IPS-20b (cell line): ENCODE data around the gene MS4A18.

Source experiments
- H3K27ac ChIP-seq: one replicate; pipeline ENCODE4 v1.5.1; 2013; ENCODE audit warnings: low read length
- H3K27me3 ChIP-seq: 2 replicates; pipeline ENCODE4 v1.6.1; 2013; ENCODE audit warnings: mild to moderate bottlenecking, low read length, inconsistent platforms; ENCODE audit not compliant: insufficient read depth
- H3K36me3 ChIP-seq: 2 replicates; pipeline ENCODE4 v1.6.1; 2013; ENCODE audit warnings: low read depth, mild to moderate bottlenecking, inconsistent platforms, low read length, moderate library complexity; ENCODE audit not compliant: insufficient read depth
- H3K4me1 ChIP-seq: 2 replicates; pipeline ENCODE4 v1.6.1; 2013; ENCODE audit warnings: mild to moderate bottlenecking, control low read depth, inconsistent platforms, low read length, moderate library complexity; ENCODE audit not compliant: insufficient read depth
- H3K4me3 ChIP-seq: 2 replicates; pipeline ENCODE4 v1.5.1; 2013; ENCODE audit warnings: mild to moderate bottlenecking, low read length, inconsistent platforms
- H3K9ac ChIP-seq: 2 replicates; pipeline ENCODE4 v1.6.1; 2013; ENCODE audit warnings: low read depth, mild to moderate bottlenecking, inconsistent platforms, low read length, moderate library complexity
- H3K9me3 ChIP-seq: 2 replicates; pipeline ENCODE4 v1.6.1; 2013; ENCODE audit warnings: mild to moderate bottlenecking, low read depth, low read length, inconsistent platforms; ENCODE audit not compliant: insufficient read depth

MS4A18 gene

GRCh38 chr11:60769811-60770210 is 45.3 kb downstream of the MS4A18 start:
- no peak overlapping the region for H3K27ac ChIP-seq
- H3K4me3 ChIP-seq = no peak overlapping the region
- no peak overlapping the region for H3K9ac ChIP-seq
- H3K9me3 ChIP-seq = no peaks in the 10 kb centered on the region
- H3K27me3 ChIP-seq = peaks cover 24% of the 10 kb centered on the region
- H3K4me1 ChIP-seq = no peaks in the 10 kb centered on the region; the same call in 1 of the 2 replicates
- H3K36me3 ChIP-seq = no peaks in the 10 kb centered on the region

GRCh38 chr11:60771146-60771545 is 46.6 kb downstream of the MS4A18 start:
- Histone ChIP-seq H3K9ac (no peak overlapping the region), H3K36me3 (no peaks in the 10 kb centered on the region), H3K4me3 (no peak overlapping the region), H3K27ac (no peak overlapping the region), H3K4me1 (no peaks in the 10 kb centered on the region), H3K9me3 (no peaks in the 10 kb centered on the region), H3K27me3 (peaks cover 24% of the 10 kb centered on the region)

- H3K27me3 ChIP-seq = peaks cover 17% of the 10 kb centered on the region
- no peaks in the 10 kb centered on the region for H3K9me3 ChIP-seq
- H3K27ac ChIP-seq = no peak overlapping the region
- no peaks in the 10 kb centered on the region for H3K4me1 ChIP-seq
- no peaks in the 10 kb centered on the region for H3K36me3 ChIP-seq
- H3K4me3 ChIP-seq = no peak overlapping the region
- H3K9ac ChIP-seq = no peak overlapping the region
These were observed 47.5 kb downstream of the MS4A18 start for GRCh38 chr11:60771879-60772525.

- Histone ChIP-seq H3K27me3 (peaks cover 10% of the 10 kb centered on the region), H3K36me3 (no peaks in the 10 kb centered on the region), H3K9ac (no peak overlapping the region), H3K4me3 (no peak overlapping the region), H3K27ac (no peak overlapping the region), H3K4me1 (no peaks in the 10 kb centered on the region), H3K9me3 (no peaks in the 10 kb centered on the region)
These were observed 48.1 kb downstream of the MS4A18 start for GRCh38 chr11:60772666-60773065.

DNA sequence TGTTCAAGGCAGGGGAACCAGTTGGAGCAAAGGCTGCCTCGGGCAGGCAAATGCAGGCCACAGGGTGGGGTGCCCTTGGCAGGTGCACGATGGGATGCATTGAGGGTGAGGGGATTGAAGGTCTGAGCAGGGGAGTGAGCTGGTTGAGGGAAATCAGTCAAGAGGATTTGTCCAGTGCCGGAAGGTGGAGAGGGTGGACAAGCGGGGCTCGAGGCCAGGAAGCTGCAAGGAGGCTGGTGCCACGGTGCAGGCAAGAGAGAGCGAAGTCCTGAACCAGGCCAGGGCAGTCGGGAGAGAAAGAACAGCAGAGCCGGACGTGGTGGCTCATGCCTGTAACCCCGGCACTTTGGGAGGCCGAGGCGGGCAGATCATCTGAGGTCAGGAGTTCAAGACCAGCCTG is 50.2 kb downstream of the MS4A18 start:
- Histone ChIP-seq H3K27ac (no peak overlapping the region), H3K4me3 (no peak overlapping the region), H3K27me3 (no peaks in the 10 kb centered on the region), H3K4me1 (no peaks in the 10 kb centered on the region), H3K9me3 (no peaks in the 10 kb centered on the region), H3K36me3 (no peaks in the 10 kb centered on the region), H3K9ac (no peak overlapping the region)

DNA sequence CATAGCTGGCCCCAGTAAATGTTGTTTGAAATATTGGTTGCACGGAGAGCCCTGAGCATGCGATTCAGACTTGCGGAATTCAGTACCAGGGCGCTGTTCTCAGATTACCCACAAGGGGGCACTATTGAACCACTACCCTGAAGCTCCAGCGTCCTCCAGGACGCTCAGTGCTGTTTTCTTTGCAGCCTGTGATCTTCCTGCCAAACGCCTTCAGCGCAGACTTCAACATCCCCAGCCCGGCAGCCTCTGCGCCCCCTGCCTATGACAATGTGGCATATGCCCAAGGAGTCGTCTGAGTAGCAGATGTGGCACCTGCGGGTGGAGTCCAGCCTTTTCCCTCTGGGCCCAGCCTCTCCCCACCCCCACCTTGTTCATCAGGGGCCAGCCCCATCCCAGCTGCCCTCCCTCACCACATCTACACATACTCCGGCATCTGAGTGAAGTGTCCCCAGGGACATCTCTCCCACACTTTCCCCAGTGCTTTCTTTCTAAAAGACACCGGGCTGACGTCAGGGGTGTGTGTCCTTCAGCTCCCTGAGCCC is 51.0 kb downstream of the MS4A18 start:
- no peak overlapping the region for H3K27ac ChIP-seq
- H3K36me3 ChIP-seq = no peaks in the 10 kb centered on the region
- no peak overlapping the region for H3K9ac ChIP-seq
- H3K4me1 ChIP-seq = no peaks in the 10 kb centered on the region
- no peak overlapping the region for H3K4me3 ChIP-seq
- H3K27me3 ChIP-seq = no peaks in the 10 kb centered on the region
- no peaks in the 10 kb centered on the region for H3K9me3 ChIP-seq

- Histone ChIP-seq H3K27me3 (no peaks in the 10 kb centered on the region), H3K9me3 (no peaks in the 10 kb centered on the region), H3K27ac (no peak overlapping the region), H3K4me1 (no peaks in the 10 kb centered on the region), H3K9ac (no peak overlapping the region), H3K4me3 (no peak overlapping the region), H3K36me3 (no peaks in the 10 kb centered on the region)
These were observed 51.6 kb downstream of the MS4A18 start for GRCh38 chr11:60776167-60776566.

DNA sequence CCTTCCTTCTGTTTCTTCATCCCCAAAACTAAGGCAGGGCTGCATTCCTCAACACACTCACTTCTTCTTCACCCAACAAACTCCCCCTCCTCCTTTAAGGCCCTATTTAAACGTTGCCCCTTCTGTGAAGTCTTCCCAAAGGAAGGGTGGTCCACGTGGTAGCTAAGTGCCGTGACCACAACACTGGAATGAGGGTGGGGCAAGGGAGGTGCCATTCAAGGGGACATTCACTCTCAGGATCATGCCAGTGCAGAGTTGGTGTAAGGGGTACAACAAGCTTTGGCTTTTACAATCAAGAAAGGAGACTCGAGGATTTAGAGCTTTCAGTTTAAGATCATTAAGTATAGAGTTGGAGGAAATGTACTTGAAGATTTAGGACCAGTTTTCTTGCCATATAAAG is 52.6 kb downstream of the MS4A18 start:
- Histone ChIP-seq H3K27me3 (no peaks in the 10 kb centered on the region), H3K4me3 (no peak overlapping the region), H3K9ac (no peak overlapping the region), H3K4me1 (no peaks in the 10 kb centered on the region), H3K9me3 (no peaks in the 10 kb centered on the region), H3K27ac (no peak overlapping the region), H3K36me3 (no peaks in the 10 kb centered on the region)

GRCh38 chr11:60777572-60777971 is 53.1 kb downstream of the MS4A18 start:
- no peak overlapping the region for H3K27ac ChIP-seq
- no peaks in the 10 kb centered on the region for H3K9me3 ChIP-seq
- H3K27me3 ChIP-seq = no peaks in the 10 kb centered on the region
- no peak overlapping the region for H3K9ac ChIP-seq
- H3K4me1 ChIP-seq = no peaks in the 10 kb centered on the region
- H3K36me3 ChIP-seq = no peaks in the 10 kb centered on the region
- H3K4me3 ChIP-seq = no peak overlapping the region

DNA sequence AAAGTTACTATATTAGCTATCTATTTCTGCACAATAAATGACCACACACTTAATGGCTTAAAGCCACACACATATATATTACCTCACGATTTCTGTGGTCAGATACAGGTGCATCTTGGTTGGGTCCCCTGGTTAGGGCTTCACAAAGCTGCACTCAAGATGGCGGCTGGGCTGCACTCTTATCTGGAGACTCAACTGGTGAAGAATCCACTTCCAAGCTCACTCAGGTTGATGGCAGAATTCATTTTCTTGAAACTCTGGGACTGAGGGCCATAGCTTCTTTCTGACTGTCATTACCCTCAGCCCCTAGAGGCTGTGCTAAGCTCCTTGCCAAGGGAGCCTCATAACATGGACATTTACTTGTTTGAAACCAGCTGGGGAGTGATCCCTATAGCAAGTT is 55.5 kb downstream of the MS4A18 start:
- Histone ChIP-seq H3K27ac (no peak overlapping the region), H3K4me3 (no peak overlapping the region), H3K9ac (no peak overlapping the region), H3K36me3 (no peaks in the 10 kb centered on the region), H3K9me3 (no peaks in the 10 kb centered on the region), H3K27me3 (no peaks in the 10 kb centered on the region), H3K4me1 (no peaks in the 10 kb centered on the region)

DNA sequence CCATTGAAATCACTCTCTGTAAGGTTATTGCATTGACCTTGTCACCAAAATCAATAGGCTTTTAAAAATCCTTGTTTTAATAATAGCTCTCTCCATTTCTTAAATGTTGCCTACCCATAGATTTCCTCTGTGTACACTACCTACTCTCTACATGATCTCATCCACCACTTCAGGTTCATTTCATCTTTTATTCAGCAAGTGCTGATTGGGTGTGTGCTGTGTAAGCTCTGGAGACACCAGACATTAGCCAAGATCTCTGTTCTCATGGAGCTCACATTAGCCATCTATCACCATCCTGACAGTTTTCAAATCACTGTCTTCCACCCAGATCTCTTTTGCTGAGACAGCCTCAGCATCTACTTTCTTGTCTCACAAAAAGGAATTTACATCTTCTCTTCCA is 56.3 kb downstream of the MS4A18 start:
- Histone ChIP-seq H3K27me3 (no peaks in the 10 kb centered on the region), H3K4me1 (no peaks in the 10 kb centered on the region), H3K4me3 (no peak overlapping the region), H3K27ac (no peak overlapping the region), H3K36me3 (no peaks in the 10 kb centered on the region), H3K9ac (no peak overlapping the region), H3K9me3 (no peaks in the 10 kb centered on the region)

- no peak overlapping the region for H3K27ac ChIP-seq
- H3K36me3 ChIP-seq = no peaks in the 10 kb centered on the region
- H3K27me3 ChIP-seq = no peaks in the 10 kb centered on the region
- no peak overlapping the region for H3K9ac ChIP-seq
- no peaks in the 10 kb centered on the region for H3K4me1 ChIP-seq
- H3K9me3 ChIP-seq = no peaks in the 10 kb centered on the region
- H3K4me3 ChIP-seq = no peak overlapping the region
These were observed 56.9 kb downstream of the MS4A18 start for GRCh38 chr11:60781286-60781980.
